ENCODE results near the gene CDKL1.

The CDKL1 gene

GRCh38 chr14:50417853-50418252 lies 21.2 kb upstream of the CDKL1 start:
- no peak for DNase-seq (ENCODE audit: low read depth)
- H3K4me3 ChIP-seq (ENCODE audit: low read depth, low read length) = no peak overlapping the region
- no peak for TF ChIP-seq CTCF (IDR thresholded peaks at IDR 0.05; ENCODE audit: low read depth, low read length, missing control alignments)

- no peak overlapping the region for H3K4me3 ChIP-seq (ENCODE audit: low read depth, low read length)
- TF ChIP-seq CTCF (IDR thresholded peaks at IDR 0.05; ENCODE audit: low read depth, low read length, missing control alignments) = no peak
- no peak for DNase-seq (ENCODE audit: low read depth)
Measured at GRCh38 chr14:50410921-50411320, 14.2 kb upstream of the CDKL1 start.

GRCh38 chr14:50410071-50410470 lies 13.4 kb upstream of the CDKL1 start:
- no peak for DNase-seq (ENCODE audit: low read depth)
- TF ChIP-seq CTCF (IDR thresholded peaks at IDR 0.05; ENCODE audit: low read depth, low read length, missing control alignments) = no peak
- H3K4me3 ChIP-seq (ENCODE audit: low read depth, low read length) = no peak overlapping the region

GRCh38 chr14:50407111-50407812 lies 10.6 kb upstream of the CDKL1 start:
- no peak for DNase-seq (ENCODE audit: low read depth)

GRCh38 chr14:50403419-50403818 lies 6.7 kb upstream of the CDKL1 start:
- no peak for DNase-seq (ENCODE audit: low read depth)
- H3K4me3 ChIP-seq (ENCODE audit: low read depth, low read length) = no peak overlapping the region
- TF ChIP-seq CTCF (IDR thresholded peaks at IDR 0.05; ENCODE audit: low read depth, low read length, missing control alignments) = no peak

More at GRCh38 chr14:50407111-50407812, 10.6 kb upstream of the CDKL1 start:
- no peak for TF ChIP-seq CTCF (IDR thresholded peaks at IDR 0.05; ENCODE audit: low read depth, low read length, missing control alignments)
- H3K4me3 ChIP-seq (ENCODE audit: low read depth, low read length) = no peak overlapping the region

- no peak for DNase-seq (ENCODE audit: low read depth)
- TF ChIP-seq CTCF (IDR thresholded peaks at IDR 0.05; ENCODE audit: low read depth, low read length, missing control alignments) = no peak
- H3K4me3 ChIP-seq (ENCODE audit: low read depth, low read length) = no peak overlapping the region
Measured at GRCh38 chr14:50402965-50403364, 6.3 kb upstream of the CDKL1 start.

GRCh38 chr14:50400461-50400860 lies 3.8 kb upstream of the CDKL1 start:
- no peak for DNase-seq (ENCODE audit: low read depth)
- no peak overlapping the region for H3K4me3 ChIP-seq (ENCODE audit: low read depth, low read length)
- TF ChIP-seq CTCF (IDR thresholded peaks at IDR 0.05; ENCODE audit: low read depth, low read length, missing control alignments) = no peak

All from GM12864 (cell line).